Epithelial cell of esophagus (primary cell): ENCODE results near the gene IFNAR1.
"Not testable (repeated sequence)": the region's sequence is repeated elsewhere in the genome, so short reads cannot be mapped to it uniquely, and the experiment has no call there.

ENCODE experiments used
- DNase-seq: peaks from one replicate; pipeline ENCODE4 v3.0.0; 2010; ENCODE audit warnings: low read depth
- H3K4me3 ChIP-seq: 2 replicates; pipeline ENCODE4 v1.5.1; 2011; ENCODE audit warnings: mild to moderate bottlenecking, low read length, control low read depth
- TF ChIP-seq, protein P1 (sequence below): IDR thresholded peaks from 2 replicates; pipeline ENCODE4 v1.5.1; 2011; ENCODE audit warnings: low read depth, mild to moderate bottlenecking, low read length, control low read depth, inconsistent platforms; ENCODE audit not compliant: insufficient read depth; ENCODE audit errors: missing control alignments

The IFNAR1 gene

DNA sequence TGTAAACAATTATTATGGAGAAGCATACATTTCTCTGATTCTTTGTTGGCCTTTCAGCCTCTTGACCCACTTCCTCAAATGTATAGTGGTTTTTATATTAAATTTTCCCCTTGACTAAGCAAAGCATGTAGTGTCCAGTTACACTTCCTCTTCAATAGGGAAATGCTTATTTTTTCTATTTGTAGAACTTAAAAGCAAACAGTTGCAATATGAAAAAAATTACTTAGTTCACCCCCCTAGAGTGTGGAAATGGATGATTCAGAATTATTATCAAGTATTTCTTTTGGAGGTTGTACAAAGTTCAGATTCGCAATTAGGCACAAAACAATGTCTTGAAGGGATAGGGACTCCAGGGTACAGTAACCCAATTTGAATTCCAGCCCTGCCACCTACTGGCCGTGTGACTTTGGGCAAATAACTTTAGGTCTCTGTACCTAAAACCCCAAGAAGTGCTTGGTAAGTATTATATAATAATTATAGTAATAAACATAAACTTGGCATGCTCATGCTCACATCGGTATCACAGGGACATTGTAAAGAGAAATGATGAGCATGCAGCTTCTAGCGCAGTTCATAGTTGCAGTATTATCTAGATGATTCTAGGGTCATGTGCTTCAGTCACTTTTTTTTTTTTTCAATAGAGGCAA is 49.8 kb downstream of the IFNAR1 start:
- peak; percentile 66 for DNase-seq
- no peak overlapping the region for H3K4me3 ChIP-seq
- TF ChIP-seq, protein P1, sequence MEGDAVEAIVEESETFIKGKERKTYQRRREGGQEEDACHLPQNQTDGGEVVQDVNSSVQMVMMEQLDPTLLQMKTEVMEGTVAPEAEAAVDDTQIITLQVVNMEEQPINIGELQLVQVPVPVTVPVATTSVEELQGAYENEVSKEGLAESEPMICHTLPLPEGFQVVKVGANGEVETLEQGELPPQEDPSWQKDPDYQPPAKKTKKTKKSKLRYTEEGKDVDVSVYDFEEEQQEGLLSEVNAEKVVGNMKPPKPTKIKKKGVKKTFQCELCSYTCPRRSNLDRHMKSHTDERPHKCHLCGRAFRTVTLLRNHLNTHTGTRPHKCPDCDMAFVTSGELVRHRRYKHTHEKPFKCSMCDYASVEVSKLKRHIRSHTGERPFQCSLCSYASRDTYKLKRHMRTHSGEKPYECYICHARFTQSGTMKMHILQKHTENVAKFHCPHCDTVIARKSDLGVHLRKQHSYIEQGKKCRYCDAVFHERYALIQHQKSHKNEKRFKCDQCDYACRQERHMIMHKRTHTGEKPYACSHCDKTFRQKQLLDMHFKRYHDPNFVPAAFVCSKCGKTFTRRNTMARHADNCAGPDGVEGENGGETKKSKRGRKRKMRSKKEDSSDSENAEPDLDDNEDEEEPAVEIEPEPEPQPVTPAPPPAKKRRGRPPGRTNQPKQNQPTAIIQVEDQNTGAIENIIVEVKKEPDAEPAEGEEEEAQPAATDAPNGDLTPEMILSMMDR, result peak; percentile 73

GRCh38 chr21:33375101-33375644 is 50.4 kb downstream of the IFNAR1 start:
- TF ChIP-seq, protein P1, result no peak
- H3K4me3 ChIP-seq, result no peak overlapping the region
- DNase-seq, result no peak

GRCh38 chr21:33377221-33377920 is 52.6 kb downstream of the IFNAR1 start:
- H3K4me3 ChIP-seq, result no peak overlapping the region
- no peak for DNase-seq
- TF ChIP-seq, protein P1, result no peak

DNA sequence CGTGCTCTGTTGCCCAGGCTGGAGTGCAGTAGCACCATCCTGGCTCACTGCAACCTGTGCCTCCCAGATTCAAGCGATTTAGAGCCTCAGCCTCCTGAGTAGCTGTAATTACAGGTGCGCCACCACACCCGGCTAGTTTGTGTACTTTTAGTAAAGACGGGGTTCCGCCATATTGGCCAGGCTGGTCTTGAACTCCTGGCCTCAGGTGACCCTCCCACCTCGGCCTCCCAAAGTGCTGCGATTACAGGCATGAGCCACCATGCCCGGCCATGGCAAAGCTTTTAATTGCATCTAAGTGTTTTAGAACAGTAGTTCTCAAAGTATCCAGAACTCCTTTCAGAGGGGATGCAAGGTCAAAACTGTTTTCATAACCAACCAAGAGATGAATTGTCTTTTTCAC is 53.3 kb downstream of the IFNAR1 start:
- TF ChIP-seq, protein P1, result no peak
- no peak for DNase-seq
- H3K4me3 ChIP-seq, result no peak overlapping the region

- DNase-seq, result peak; percentile 96
- not testable (repeated sequence) for H3K4me3 ChIP-seq
Observed at GRCh38 chr21:33379934-33380333, 55.2 kb downstream of the IFNAR1 start.

- no peak overlapping the region for H3K4me3 ChIP-seq
- TF ChIP-seq, protein P1, result no peak
- peak; percentile 99 for DNase-seq
Observed at GRCh38 chr21:33380483-33380998, 55.8 kb downstream of the IFNAR1 start.

GRCh38 chr21:33381381-33381780 is 56.6 kb downstream of the IFNAR1 start:
- H3K4me3 ChIP-seq, DNase-seq: not testable (repeated sequence)
